GM19023 (cell line): ENCODE results near the gene CCL17.
"Not testable (repeated sequence)": the region's sequence is repeated elsewhere in the genome, so short reads cannot be mapped to it uniquely, and the experiment has no call there.

Experiments
- ATAC-seq: cut with Tn5 transposase; IDR thresholded peaks from one replicate; pipeline ENCODE4 v1.9.1; 2021; ENCODE audit warnings: mild to moderate bottlenecking, moderate library complexity; ENCODE audit not compliant: unreplicated experiment

The CCL17 gene

DNA sequence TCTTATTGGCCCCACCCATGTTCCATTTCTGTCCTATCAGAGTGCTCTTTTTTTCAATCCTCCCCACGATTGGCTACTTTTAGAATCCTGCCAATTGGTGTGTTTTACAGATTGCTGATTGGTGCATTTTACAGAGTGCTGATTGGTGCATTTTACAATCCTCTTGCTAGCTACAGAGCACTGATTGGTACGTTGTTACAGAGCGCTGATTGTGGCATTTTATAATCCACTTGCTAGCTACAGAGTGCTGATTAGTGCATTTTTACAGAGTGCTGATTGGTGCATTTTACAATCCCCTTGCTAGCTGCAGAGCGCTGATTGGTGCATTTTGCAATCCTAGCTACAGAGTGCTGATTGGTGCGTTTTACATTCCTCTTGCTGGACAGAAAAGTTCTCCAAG lies 9.5 kb upstream of the CCL17 start:
- ATAC-seq, result no peak

DNA sequence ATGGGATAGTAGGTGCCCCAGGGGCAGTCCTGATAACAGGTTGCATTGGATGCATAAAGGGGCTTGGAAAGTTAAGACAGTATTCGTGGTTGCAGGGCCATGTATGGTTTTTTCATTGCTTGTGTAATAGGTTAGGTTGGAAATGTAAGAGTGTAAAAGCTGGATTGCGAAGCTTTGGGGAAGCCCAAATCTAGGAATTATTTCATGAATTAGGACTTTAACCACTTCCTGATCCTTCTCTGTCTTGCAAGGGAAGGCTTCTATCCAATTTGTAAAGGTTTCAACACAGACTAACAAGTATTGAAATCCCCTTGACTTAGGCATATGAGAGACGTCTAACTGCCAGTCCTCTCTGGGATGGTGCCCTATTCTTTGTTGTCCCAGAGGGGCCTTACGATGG lies 7.8 kb upstream of the CCL17 start:
- no peak for ATAC-seq

DNA sequence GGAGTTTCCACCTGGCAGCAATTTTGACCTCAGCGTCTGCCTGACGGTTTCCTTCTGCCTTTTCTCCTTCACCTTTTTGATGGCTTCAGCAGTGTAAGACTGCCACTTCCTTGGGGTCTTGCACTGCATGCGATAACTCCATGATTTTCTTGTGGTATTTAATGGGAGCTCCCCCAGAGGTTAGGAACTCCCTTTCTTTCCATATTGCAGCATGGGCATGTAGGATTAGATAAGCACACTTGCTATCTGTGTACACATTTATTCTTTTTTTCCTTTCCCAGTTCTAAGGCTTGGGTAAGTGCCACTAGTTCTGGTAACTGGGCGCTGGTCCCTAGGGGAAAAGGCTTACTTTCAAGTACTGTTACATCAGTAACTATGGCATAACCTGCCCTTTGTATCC lies 7.1 kb upstream of the CCL17 start:
- not testable (repeated sequence) for ATAC-seq

GRCh38 chr16:57401943-57402640 lies 2.5 kb upstream of the CCL17 start:
- ATAC-seq, result no peak

DNA sequence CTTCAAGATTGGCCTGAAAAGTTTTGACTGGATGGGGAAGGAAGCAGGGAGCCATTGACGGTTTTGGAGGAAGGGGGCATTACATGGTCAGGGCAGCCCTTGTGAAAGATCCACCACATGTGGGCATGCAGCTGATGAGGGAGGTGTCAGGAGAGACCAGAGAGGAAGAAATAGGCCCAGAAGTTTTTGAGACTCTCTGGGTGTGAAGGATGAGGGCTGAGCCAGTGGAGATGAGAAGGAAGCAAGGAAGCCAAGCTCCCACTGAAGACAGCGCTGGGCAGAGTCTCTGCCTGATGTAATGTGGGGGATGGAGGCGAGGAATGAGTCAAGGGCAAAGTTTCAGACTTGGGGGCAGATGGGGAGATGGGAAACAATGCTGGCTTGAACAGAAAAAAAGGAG lies 530 bp downstream of the CCL17 start:
- no peak for ATAC-seq

- ATAC-seq, result no peak
Observed at GRCh38 chr16:57406881-57407280, 2.3 kb downstream of the CCL17 start.

- no peak for ATAC-seq
Observed at GRCh38 chr16:57407521-57408353, 3.2 kb downstream of the CCL17 start.

- no peak for ATAC-seq
Observed at GRCh38 chr16:57409065-57409464, 4.5 kb downstream of the CCL17 start.

GRCh38 chr16:57409870-57410587 lies 5.5 kb downstream of the CCL17 start:
- no peak for ATAC-seq

DNA sequence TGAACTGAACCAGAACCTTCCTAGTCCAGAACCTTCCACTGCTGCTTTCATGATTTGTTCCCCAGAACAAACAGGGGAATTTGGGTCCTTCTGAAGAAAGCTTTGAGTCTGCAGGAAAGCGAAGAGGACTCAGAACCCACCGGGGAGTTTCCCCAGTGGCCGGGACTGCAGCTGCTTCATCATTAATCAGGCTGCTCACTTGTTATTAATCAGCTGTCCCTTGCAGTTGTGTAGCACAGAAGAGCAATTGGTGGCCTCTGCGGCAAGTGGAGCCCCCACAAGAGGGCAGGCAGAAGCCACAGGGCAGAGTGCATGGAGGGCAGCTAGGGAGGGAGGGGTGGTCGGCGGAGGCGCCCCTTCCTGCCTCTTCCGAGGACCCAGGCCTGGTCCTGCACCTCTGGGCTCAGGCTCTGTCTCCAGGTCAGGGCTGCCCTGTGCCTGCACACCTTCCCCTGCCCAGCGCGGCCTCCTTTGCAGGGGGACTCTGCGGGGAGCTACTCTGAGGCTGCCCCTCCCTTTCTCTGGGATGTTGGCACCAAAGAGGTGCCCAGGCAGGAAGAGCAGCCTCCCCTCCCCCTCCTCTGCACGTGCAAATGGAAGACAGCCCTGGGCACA lies 6.9 kb downstream of the CCL17 start:
- no peak for ATAC-seq

- ATAC-seq, result no peak
Observed at GRCh38 chr16:57412584-57412983, 8.0 kb downstream of the CCL17 start.

DNA sequence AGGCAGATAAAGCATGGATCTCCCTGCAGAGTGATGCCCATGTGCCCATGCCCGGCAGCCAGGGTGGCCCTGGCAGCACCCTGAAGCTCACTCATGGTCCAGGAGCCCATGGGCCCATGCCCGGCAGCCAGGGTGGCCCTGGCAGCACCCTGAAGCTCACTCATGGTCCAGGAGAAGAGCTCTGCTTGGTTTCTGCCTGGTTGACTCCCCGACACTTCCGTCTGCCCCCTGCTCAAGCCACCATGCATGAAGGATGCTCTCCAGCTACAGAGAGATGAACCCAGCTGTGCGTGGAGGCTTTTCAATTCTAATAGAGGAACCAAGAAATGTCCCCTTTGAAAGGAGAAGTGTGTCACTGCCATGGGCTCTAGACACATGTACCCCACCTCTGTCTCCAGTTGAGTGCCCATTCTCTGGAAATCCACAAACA lies 8.7 kb downstream of the CCL17 start:
- ATAC-seq, result peak; percentile 55

DNA sequence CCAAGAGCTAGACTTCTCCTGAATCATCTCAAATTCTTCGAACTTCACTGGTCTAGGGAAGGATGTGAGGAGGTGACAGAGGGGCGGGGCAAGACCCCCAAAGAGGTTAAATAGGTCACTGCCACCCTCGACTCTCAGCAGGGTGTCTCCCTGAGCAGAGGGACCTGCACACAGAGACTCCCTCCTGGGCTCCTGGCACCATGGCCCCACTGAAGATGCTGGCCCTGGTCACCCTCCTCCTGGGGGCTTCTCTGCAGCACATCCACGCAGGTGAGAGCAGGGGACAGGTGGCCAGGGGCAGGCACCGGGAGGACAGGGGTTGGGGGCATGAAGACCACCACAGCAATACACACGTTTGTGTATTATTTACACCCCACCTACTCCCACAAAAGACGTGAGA lies 9.2 kb downstream of the CCL17 start:
- ATAC-seq, result no peak

- ATAC-seq, result no peak
Observed at GRCh38 chr16:57416084-57416483, 11.5 kb downstream of the CCL17 start.

GRCh38 chr16:57419506-57419905 lies 14.9 kb downstream of the CCL17 start:
- ATAC-seq, result no peak

- no peak for ATAC-seq
Observed at GRCh38 chr16:57422026-57422944, 17.7 kb downstream of the CCL17 start.

DNA sequence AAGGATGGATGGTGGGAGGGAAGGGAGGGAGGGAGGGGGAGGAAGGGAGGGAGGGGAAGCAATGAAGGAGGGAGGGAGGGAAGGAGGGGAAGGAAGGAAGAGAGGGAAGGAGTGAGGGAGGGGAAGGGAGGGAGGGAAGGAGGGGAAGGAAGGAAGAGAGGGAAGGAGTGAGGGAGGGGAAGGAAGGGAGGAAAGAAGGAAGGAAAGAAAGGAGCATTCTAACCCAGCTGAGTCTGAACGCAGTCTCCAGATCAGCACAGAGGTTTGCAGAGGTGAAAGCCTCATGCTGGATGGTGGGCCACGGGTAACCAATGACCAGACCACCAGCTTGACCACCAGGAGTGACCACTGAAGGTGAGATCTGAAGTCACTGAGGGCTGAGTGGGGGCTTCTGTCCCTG lies 18.6 kb downstream of the CCL17 start:
- no peak for ATAC-seq

GRCh38 chr16:57424583-57424982 lies 20.0 kb downstream of the CCL17 start:
- no peak for ATAC-seq

DNA sequence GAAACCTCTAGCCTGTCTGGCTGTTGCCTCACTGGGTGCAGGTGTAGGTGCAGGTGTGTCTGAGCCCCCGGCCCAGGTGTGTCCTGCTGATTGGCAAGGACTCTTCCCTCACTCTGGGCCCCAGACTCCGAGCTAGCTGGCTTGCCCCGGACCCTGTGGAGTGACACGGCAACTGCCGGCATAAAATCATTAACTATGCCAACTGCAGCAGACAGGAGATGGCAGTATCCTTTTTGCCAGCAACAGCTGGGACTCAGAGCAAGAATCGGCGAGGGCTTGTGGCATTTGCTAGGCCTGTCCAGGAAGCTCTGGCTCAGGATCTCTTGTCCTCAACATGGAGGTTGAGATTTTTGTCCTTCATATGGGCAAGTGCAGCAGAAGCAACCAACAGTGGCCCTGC lies 21.8 kb downstream of the CCL17 start:
- ATAC-seq, result no peak

GRCh38 chr16:57427307-57427706 lies 22.7 kb downstream of the CCL17 start:
- ATAC-seq, result no peak
